Large intestine (tissue), 3 donors: Measurements from ENCODE around the gene MAP2K6. TPM values are rescaled to one million over a fixed set of nuclear protein-coding genes. Genes with fewer than 3 reads are reported as not detected.

ENCODE experiments used
- DNase-seq, 2 donors: peaks; one replicate each; pipeline versions ENCODE4 v3.0.0 to v3.0.0-alpha.2; 2013
- H3K27ac ChIP-seq: one replicate; pipeline ENCODE4 v1.5.1; 2013; ENCODE audit warnings: low read length
- H3K27me3 ChIP-seq: 2 replicates; pipeline ENCODE4 v1.6.1; 2013; ENCODE audit warnings: low read length; ENCODE audit not compliant: control insufficient read depth, insufficient read depth
- H3K36me3 ChIP-seq: 2 replicates; pipeline ENCODE4 v1.6.1; 2013; ENCODE audit warnings: low read length; ENCODE audit not compliant: control insufficient read depth, insufficient read depth
- H3K4me1 ChIP-seq: one replicate; pipeline ENCODE4 v1.6.1; 2013; ENCODE audit warnings: low read length; ENCODE audit not compliant: control insufficient read depth, insufficient read depth
- H3K4me3 ChIP-seq: one replicate; pipeline ENCODE4 v1.5.1; 2013; ENCODE audit warnings: low read length
- H3K9me3 ChIP-seq: one replicate; pipeline ENCODE4 v1.6.1; 2013; ENCODE audit warnings: mild to moderate bottlenecking, low read depth, low read length, moderate library complexity; ENCODE audit not compliant: control insufficient read depth
- WGBS: methylation state at CpG from one replicate; pipeline ENCODE4 v1.1.5; 2013; ENCODE audit warnings: low lambda C conversion rate; ENCODE audit not compliant: insufficient coverage; 5-methylcytosine and 5-hydroxymethylcytosine counted together
- polyA plus RNA-seq: library from polyadenylated mRNA; unstranded; fragments of 120-200 nt; gene quantifications from one replicate; pipeline ENCODE4 v1.2.1, GENCODE V29; 2013

Gene MAP2K6
- polyA plus RNA-seq, 1 donor = 13.4 TPM

DNA sequence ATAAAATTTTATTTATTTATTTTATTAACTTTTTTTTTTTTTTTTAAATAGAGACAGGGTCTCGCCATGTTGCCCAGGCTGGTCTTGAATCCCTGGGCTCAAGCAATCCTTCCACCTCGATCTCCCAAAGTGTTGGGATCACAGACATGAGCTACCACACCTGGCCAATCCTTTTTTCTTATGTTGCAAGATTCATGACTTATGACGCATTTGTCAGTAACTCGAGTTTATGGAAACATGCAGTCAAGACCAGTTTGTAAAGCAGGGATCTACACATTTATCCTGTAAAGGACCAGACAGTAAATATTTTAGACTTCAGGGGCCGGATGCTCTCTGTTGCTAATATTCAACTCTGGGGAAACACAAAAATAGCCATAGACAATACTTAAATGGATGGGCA, 9.4 kb upstream of the MAP2K6 start:
- 100% methylated on average over 1 of the region's 5 CpGs for WGBS
- H3K27ac ChIP-seq = no peak overlapping the region
- H3K4me3 ChIP-seq = no peak overlapping the region
- peaks cover 4% of the 10 kb centered on the region for H3K9me3 ChIP-seq
- no peaks in the 10 kb centered on the region for H3K27me3 ChIP-seq
- no peak for DNase-seq
- H3K36me3 ChIP-seq = no peaks in the 10 kb centered on the region
- no peaks in the 10 kb centered on the region for H3K4me1 ChIP-seq

GRCh38 chr17:69406941-69407340, 7.6 kb upstream of the MAP2K6 start:
- Histone ChIP-seq H3K36me3 (no peaks in the 10 kb centered on the region), H3K4me1 (no peaks in the 10 kb centered on the region), H3K4me3 (no peak overlapping the region), H3K9me3 (no peaks in the 10 kb centered on the region), H3K27ac (no peak overlapping the region), H3K27me3 (no peaks in the 10 kb centered on the region)
- DNase-seq = no peak

DNA sequence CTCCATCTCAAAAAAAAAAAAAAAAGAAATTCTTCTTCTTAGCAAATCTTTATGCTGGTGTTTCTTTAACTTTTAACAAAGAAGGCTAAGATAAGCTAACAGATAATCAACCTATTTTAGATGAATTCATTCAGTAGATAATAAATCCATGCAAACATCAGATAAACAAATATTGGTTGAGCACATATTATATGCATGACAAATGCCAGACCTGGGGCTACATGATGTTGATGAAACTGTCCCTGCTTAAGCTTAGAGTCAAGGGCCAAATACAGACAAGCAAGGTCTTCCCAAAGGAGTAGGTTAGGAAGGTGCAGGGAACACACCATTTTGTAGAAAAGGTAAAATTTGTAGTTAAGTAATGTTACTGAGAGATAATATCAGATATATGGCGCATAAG, 6.7 kb upstream of the MAP2K6 start:
- Histone ChIP-seq H3K9me3 (no peaks in the 10 kb centered on the region), H3K4me1 (no peaks in the 10 kb centered on the region), H3K27ac (no peak overlapping the region), H3K27me3 (no peaks in the 10 kb centered on the region), H3K36me3 (no peaks in the 10 kb centered on the region), H3K4me3 (no peak overlapping the region)
- 100% methylated on average over 1 of the region's 1 CpG for WGBS
- DNase-seq = no peak

GRCh38 chr17:69410671-69411070, 3.8 kb upstream of the MAP2K6 start:
- Histone ChIP-seq H3K36me3 (no peaks in the 10 kb centered on the region), H3K4me1 (no peaks in the 10 kb centered on the region), H3K27me3 (no peaks in the 10 kb centered on the region), H3K4me3 (no peak overlapping the region), H3K27ac (no peak overlapping the region), H3K9me3 (no peaks in the 10 kb centered on the region)
- no peak for DNase-seq
- 80% methylated on average over 1 of the region's 2 CpGs for WGBS

GRCh38 chr17:69411766-69412165, 2.7 kb upstream of the MAP2K6 start:
- WGBS = 100% methylated on average over 1 of the region's 4 CpGs

DNA sequence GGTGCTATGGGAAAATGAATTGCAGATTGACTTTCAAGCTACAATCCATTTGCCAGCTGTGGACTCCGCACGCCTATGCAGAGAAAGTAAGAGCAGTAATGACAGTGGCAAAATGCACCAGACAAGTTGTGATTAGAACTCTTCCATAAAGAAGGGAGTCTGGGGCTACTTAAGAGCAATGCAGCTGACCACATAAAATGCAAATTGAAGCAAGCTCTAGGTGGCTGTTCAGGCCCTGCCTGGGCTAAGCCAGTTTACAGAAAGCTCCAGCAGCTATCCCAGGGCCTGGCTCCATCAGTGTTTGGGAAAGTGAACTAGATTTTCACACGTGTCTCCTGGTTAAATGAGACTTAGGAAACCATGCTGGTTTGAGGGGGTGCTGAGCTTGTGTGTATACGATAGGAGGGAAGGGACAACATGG, 2.2 kb upstream of the MAP2K6 start:
- Histone ChIP-seq H3K4me1 (peaks cover 3% of the 10 kb centered on the region), H3K27ac (no peak overlapping the region), H3K27me3 (no peaks in the 10 kb centered on the region), H3K36me3 (no peaks in the 10 kb centered on the region), H3K9me3 (no peaks in the 10 kb centered on the region), H3K4me3 (no peak overlapping the region)
- no peak for DNase-seq
- WGBS = 86% methylated on average over 1 of the region's 4 CpGs

More at GRCh38 chr17:69411766-69412165, 2.7 kb upstream of the MAP2K6 start:
- no peak overlapping the region for H3K4me3 ChIP-seq
- H3K9me3 ChIP-seq = no peaks in the 10 kb centered on the region
- H3K4me1 ChIP-seq = peaks cover 3% of the 10 kb centered on the region
- H3K36me3 ChIP-seq = no peaks in the 10 kb centered on the region
- H3K27me3 ChIP-seq = no peaks in the 10 kb centered on the region
- H3K27ac ChIP-seq = no peak overlapping the region
- DNase-seq = no peak

DNA sequence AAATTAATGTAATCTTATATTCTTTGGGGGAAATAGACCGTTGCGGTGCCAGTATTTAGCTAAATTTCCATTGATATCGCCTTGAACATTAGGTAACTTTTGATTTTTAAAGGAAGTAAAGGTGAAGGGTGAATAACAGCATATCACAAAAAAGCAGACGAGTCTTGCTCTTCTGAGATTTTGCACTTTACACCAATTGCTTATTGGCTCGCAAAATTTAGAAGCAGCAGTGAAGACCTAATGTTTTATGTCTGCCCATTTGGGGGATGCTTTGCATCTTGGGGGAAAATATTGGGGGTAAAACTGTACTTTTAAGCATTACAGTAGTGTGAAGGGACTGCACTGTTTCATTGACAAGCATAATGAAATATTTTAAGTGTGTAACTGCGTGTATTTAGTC, 934 bp downstream of the MAP2K6 start:
- 4% methylated on average over 4 of the region's 6 CpGs for WGBS
- no peaks in the 10 kb centered on the region for H3K9me3 ChIP-seq
- H3K4me3 ChIP-seq = peak overlapping the region; percentile 64
- no peaks in the 10 kb centered on the region for H3K27me3 ChIP-seq
- no peak for DNase-seq
- H3K36me3 ChIP-seq = no peaks in the 10 kb centered on the region
- H3K27ac ChIP-seq = no peak overlapping the region
- H3K4me1 ChIP-seq = peaks cover 3% of the 10 kb centered on the region

- Histone ChIP-seq H3K27ac (no peak overlapping the region), H3K27me3 (no peaks in the 10 kb centered on the region), H3K36me3 (no peaks in the 10 kb centered on the region), H3K4me3 (no peak overlapping the region), H3K4me1 (peaks cover 3% of the 10 kb centered on the region), H3K9me3 (no peaks in the 10 kb centered on the region)
- DNase-seq = no peak
- 40% methylated on average over 2 of the region's 5 CpGs for WGBS
Measured at GRCh38 chr17:69417545-69418483, 3.3 kb downstream of the MAP2K6 start.

DNA sequence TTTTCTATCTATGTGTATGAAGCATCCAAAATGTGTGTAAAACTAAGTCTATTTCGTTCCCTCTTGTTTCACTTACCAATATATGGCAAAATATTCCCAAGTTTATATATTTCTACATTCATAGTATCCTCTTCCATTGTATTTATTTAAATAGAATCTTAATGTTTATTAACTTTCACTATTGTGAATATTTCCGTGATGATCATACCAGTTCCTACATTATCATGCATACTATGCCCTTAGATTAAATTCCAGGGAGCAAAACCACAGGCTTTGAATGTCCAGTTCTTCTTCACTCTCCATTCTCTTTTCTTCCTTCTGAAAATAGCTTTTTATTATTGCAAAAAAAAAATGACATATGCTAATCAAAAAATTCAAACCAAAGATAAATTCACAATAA, 4.0 kb downstream of the MAP2K6 start:
- H3K27me3 ChIP-seq = no peaks in the 10 kb centered on the region
- no peaks in the 10 kb centered on the region for H3K36me3 ChIP-seq
- no peak for DNase-seq
- H3K9me3 ChIP-seq = no peaks in the 10 kb centered on the region
- H3K27ac ChIP-seq = no peak overlapping the region
- H3K4me1 ChIP-seq = peaks cover 3% of the 10 kb centered on the region
- 88% methylated on average over 1 of the region's 2 CpGs for WGBS
- H3K4me3 ChIP-seq = no peak overlapping the region

DNA sequence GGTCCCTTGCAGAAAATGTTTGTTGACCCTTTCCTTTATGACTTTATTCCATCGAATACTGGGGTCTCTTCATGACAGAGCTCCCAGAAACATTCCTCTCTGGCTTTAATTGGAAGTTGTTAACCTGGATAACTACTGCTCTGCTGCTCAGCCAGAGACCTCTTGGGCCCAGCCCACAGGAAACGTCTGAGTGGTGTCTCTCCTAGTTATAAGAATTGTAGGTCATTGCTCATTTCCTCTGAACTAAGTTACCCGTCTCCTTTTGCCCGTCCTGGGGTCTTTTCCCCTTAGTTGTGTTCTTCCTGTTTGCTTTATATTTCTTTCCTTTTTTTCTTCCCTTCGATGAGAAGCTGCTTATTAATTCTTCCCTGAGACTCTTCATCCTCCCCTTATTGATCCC, 9.0 kb downstream of the MAP2K6 start:
- Histone ChIP-seq H3K4me3 (no peak overlapping the region), H3K36me3 (no peaks in the 10 kb centered on the region), H3K9me3 (no peaks in the 10 kb centered on the region), H3K27ac (no peak overlapping the region), H3K4me1 (peaks cover 8% of the 10 kb centered on the region), H3K27me3 (no peaks in the 10 kb centered on the region)
- 93% methylated on average over 3 of the region's 5 CpGs for WGBS
- DNase-seq = no peak
